Smooth muscle cell (in vitro differentiated cells): ENCODE data around the gene CDKN2A. TPM values are rescaled to one million over a fixed set of nuclear protein-coding genes. Genes with fewer than 3 reads are reported as not detected.

Experiments used
- DNase-seq: peaks from one replicate; lab custom pipeline; 2025; ENCODE audit not compliant: unreplicated experiment; lab: John Stamatoyannopoulos, UW
- H2AFZ ChIP-seq: fragments of 200-600 bp; sonication (generic); 2 replicates; pipeline ENCODE4 v1.6.0; 2016; ENCODE audit warnings: antibody characterized with exemption, low read depth, mild to moderate bottlenecking
- H3F3A ChIP-seq: fragments of 200-600 bp; sonication (generic); 2 replicates; pipeline ENCODE4 v1.6.0; 2017; ENCODE audit warnings: antibody characterized with exemption, low read depth
- H3K27ac ChIP-seq: fragments of 200-600 bp; sonication (generic); 2 replicates; pipeline ENCODE4 v1.5.1; 2016; ENCODE audit warnings: low read depth, mild to moderate bottlenecking
- H3K27me3 ChIP-seq: fragments of 200-600 bp; sonication (generic); 2 replicates; pipeline ENCODE4 v1.6.1; 2016; ENCODE audit warnings: low read depth, mild to moderate bottlenecking
- H3K36me3 ChIP-seq: fragments of 200-600 bp; sonication (generic); 2 replicates; pipeline ENCODE4 v1.5.1; 2016; ENCODE audit warnings: low read depth
- H3K4me1 ChIP-seq: fragments of 200-600 bp; sonication (generic); 2 replicates; pipeline ENCODE4 v1.5.1; 2016; ENCODE audit warnings: low read depth
- H3K4me2 ChIP-seq: fragments of 200-600 bp; sonication (generic); 2 replicates; pipeline ENCODE4 v1.6.0; 2016; ENCODE audit warnings: mild to moderate bottlenecking
- H3K4me3 ChIP-seq: fragments of 200-600 bp; sonication (generic); 2 replicates; pipeline ENCODE4 v1.5.1; 2016; ENCODE audit warnings: mild to moderate bottlenecking
- H3K79me2 ChIP-seq: fragments of 200-600 bp; sonication (generic); 2 replicates; pipeline ENCODE4 v1.6.0; 2016; ENCODE audit warnings: low read depth, mild to moderate bottlenecking
- H3K9ac ChIP-seq: fragments of 200-600 bp; sonication (generic); 2 replicates; pipeline ENCODE4 v1.6.0; 2016; ENCODE audit warnings: low read depth
- H3K9me3 ChIP-seq: fragments of 200-600 bp; sonication (generic); replicated peaks from 2 replicates; pipeline ENCODE4 v1.5.1; 2016; ENCODE audit warnings: low read depth
- H4K20me1 ChIP-seq: fragments of 200-600 bp; sonication (generic); 2 replicates; pipeline ENCODE4 v1.6.0; 2016; ENCODE audit warnings: low read depth
- WGBS: methylation state at CpG from one replicate; pipeline ENCODE4 v1.1.7; 2016; ENCODE audit warnings: low lambda C conversion rate; 5-methylcytosine and 5-hydroxymethylcytosine counted together
- polyA plus RNA-seq: library from polyadenylated mRNA; unstranded; fragments of >200 nt; fragmentation: Nextera tagmentation; extraction: Ambion mirVana; gene quantifications from 2 replicates; pipeline ENCODE4 v1.2.1, GENCODE V29; 2016
- total RNA-seq: library from RNA; depleted of rRNA; stranded (reverse); fragments of >200 nt; gene quantifications from 2 replicates; pipeline ENCODE4 v1.2.3, GENCODE V29; 2014
- TF ChIP-seq, protein P1 (sequence below): fragments of 200-600 bp; sonication (generic); IDR thresholded peaks from 2 replicates; pipeline ENCODE4 v1.5.1; 2017; ENCODE audit warnings: borderline replicate concordance, mild to moderate bottlenecking, antibody characterized with exemption; ENCODE audit not compliant: insufficient read depth, poor library complexity, severe bottlenecking

Gene CDKN2A
- total and polyA plus RNA-seq, 2 experiments from 2014 or later, result 69.4 to 77.5 TPM

DNA sequence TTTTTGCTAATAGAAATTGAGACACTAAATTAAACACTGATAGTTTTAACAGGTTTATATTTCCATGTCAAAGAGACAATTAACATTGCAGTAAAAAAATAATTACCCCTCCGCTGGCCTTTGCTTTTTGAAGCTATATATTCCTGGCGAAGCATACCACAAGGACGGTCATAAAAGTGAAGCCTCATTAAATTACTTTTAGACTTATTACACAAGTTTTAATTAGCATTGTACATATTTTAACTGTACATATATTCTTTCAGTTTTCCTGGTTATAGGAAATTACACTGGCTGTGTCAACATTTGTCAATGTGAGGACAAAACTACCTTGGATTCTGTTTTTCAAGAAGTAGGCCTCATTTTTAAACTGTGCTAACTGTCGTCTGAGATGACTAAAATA, 1.2 kb downstream of the CDKN2A start:
- H3K79me2 ChIP-seq, result peaks cover 34% of the 10 kb centered on the region
- peak overlapping the region; percentile 11 for H3K9ac ChIP-seq

DNA sequence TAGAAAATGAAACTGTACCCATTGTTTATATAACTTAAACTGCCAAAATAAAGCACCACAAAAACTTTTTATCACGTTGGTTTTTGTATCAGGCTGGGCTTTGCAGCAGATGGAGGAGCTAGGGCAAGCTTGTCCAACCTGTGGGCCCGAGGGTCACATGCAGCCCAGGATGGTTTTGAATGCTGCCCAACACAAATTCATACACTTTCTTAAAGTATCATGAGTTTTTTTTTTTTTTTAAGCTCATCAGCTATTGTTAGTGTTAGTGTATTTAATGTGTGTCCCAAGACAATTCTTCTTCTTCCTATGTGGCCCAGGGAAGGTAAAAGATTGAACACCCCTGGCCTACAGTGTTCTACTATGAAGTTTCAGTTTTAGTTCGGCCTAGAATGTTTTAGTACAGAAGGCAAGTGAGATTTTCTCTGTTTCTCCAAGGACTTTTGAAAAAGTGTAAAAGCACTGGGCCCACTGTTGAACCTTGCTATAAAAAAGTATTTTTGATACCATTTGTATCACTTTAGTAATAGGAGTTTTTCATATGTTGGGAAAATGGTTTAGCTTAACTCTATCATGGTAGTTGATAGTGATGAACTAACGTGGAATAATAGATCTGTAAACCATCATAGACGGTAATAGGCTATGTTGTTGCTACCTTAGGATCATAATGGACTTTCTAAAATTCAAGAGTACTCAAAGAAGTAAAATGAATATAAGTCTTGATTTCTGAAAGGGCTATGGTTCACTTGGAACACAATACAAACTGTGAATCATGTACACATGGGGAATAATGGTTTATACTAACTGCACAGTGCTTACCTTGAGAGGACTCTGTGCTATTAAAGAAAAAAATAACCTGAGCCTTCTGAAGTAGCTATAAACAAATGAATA, 2.9 kb downstream of the CDKN2A start:
- no peak for DNase-seq
- 79% methylated on average over 5 of the region's 5 CpGs for WGBS
- Histone ChIP-seq H3K79me2 (peaks cover 27% of the 10 kb centered on the region), H3K27ac (no peak overlapping the region), H3K36me3 (no peaks in the 10 kb centered on the region), H3K27me3 (peaks cover 40% of the 10 kb centered on the region), H3K4me3 (no peak overlapping the region), H3F3A (peaks cover 2% of the 10 kb centered on the region), H4K20me1 (no peaks in the 10 kb centered on the region), H3K4me2 (peak overlapping the region; percentile 83), H3K9me3 (no peaks in the 10 kb centered on the region), H3K4me1 (peaks cover 13% of the 10 kb centered on the region), H2AFZ (no peak overlapping the region), H3K9ac (no peak overlapping the region)
- TF ChIP-seq, protein P1, sequence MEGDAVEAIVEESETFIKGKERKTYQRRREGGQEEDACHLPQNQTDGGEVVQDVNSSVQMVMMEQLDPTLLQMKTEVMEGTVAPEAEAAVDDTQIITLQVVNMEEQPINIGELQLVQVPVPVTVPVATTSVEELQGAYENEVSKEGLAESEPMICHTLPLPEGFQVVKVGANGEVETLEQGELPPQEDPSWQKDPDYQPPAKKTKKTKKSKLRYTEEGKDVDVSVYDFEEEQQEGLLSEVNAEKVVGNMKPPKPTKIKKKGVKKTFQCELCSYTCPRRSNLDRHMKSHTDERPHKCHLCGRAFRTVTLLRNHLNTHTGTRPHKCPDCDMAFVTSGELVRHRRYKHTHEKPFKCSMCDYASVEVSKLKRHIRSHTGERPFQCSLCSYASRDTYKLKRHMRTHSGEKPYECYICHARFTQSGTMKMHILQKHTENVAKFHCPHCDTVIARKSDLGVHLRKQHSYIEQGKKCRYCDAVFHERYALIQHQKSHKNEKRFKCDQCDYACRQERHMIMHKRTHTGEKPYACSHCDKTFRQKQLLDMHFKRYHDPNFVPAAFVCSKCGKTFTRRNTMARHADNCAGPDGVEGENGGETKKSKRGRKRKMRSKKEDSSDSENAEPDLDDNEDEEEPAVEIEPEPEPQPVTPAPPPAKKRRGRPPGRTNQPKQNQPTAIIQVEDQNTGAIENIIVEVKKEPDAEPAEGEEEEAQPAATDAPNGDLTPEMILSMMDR, result no peak

More for the DNA sequence above, 1.2 kb downstream of the CDKN2A start:
- Histone ChIP-seq H3K4me1 (peaks cover 16% of the 10 kb centered on the region), H3K27ac (peak overlapping the region; percentile 33), H3K27me3 (peaks cover 36% of the 10 kb centered on the region), H3F3A (peaks cover 8% of the 10 kb centered on the region), H3K36me3 (no peaks in the 10 kb centered on the region), H3K4me2 (peak overlapping the region; percentile 83), H4K20me1 (no peaks in the 10 kb centered on the region), H2AFZ (peak overlapping the region; percentile 40), H3K4me3 (peak overlapping the region; percentile 84), H3K9me3 (no peaks in the 10 kb centered on the region)
- TF ChIP-seq, protein P1, result no peak
- WGBS, result 63% methylated on average over 4 of the region's 4 CpGs
- no peak for DNase-seq

DNA sequence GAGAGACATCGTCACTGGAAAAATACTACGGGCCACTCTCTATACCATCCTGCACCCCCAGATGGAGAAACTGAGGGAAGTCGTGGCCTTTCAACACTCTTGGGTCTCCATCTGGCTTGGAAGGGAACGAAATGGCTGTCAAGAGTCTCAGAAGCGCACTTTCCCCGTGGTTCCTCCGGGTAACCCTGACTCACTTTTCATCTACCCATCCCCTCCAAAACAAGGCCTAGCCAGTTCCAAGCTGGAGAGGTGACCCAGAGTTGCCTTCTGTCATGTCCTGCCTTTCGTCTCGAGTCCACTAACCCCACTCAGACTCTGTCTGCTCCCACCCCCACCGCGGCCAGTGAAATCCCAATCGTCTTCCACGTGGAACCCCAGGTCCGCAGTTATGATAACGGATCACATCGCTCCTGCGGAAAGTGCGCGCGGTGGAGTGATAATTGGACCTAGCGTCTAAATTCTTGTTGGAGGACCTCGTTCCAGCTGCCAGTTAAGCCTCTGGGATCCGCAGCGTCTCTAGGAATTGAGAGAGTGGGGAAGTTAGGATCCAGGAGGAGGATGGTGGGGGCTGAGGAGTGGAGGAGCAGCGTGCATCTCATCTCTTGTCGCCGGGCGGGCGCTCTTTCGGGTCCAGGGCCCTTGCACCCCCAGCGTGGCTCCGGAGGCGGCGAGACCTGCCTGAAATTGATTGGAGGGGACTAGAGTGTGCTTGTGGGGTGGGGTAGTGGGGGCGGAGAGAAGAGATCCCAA, 4.6 kb downstream of the CDKN2A start:
- Histone ChIP-seq H3K4me1 (peaks cover 8% of the 10 kb centered on the region), H3K79me2 (peaks cover 24% of the 10 kb centered on the region), H3K9ac (no peak overlapping the region), H3K27me3 (peaks cover 55% of the 10 kb centered on the region), H3K36me3 (no peaks in the 10 kb centered on the region), H3F3A (no peaks in the 10 kb centered on the region), H3K4me3 (no peak overlapping the region), H3K4me2 (peak overlapping the region; percentile 49), H3K27ac (no peak overlapping the region), H4K20me1 (no peaks in the 10 kb centered on the region), H2AFZ (no peak overlapping the region), H3K9me3 (no peaks in the 10 kb centered on the region)
- no peak for DNase-seq
- 24% methylated on average over 35 of the region's 35 CpGs for WGBS
- TF ChIP-seq, protein P1, result no peak
